Activated CD4-positive, alpha-beta T cell treated with anti-CD3 and anti-CD28 coated beads, Interleukin-10, Interleukin-2, amounts not matched to agents 100 ng/mL and 50 ng/mL, durations not matched to agents 16 hours and 8 hours (primary cell): ENCODE data around the gene LMF1.
"Not testable (repeated sequence)": the region's sequence is repeated elsewhere in the genome, so short reads cannot be mapped to it uniquely, and the experiment has no call there.

Source experiments
- DNase-seq: peaks from one replicate; pipeline ENCODE4 v3.0.0-alpha.2; 2020

The LMF1 gene

DNA sequence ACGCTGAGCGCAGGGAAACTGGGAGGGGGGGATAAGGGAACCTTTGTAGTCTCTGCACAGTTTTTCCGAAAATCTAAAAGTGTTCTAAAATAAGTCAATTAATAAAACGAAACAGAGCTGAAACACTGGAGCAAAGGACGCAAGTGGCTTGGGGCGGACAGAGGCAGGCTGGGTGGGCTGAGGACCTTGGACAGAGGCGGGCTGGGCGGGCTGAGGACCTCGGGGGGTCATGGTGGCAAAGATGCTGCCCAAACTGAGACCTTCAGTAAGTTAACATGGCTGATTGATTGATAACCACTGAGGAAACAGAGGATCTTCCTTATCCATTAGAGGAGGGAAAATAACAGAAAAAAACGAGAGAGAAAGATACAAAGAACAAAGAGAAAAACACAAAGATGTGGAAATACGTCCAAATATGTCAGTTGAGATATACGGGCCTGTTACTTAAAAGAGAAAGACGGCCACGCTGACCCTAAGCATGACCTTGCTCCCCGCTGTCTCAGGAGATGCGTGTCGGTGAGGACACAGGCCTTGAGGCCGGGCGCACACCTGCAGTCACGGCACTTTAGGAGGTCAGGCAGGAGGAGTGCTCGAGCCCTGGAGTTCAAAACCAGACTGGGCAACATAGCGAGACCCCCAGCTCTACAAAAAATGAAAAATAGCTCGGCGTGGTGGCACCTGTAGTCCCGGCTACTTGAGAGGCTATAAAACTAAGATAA is 94.1 kb downstream of the LMF1 start:
- DNase-seq: no peak

DNA sequence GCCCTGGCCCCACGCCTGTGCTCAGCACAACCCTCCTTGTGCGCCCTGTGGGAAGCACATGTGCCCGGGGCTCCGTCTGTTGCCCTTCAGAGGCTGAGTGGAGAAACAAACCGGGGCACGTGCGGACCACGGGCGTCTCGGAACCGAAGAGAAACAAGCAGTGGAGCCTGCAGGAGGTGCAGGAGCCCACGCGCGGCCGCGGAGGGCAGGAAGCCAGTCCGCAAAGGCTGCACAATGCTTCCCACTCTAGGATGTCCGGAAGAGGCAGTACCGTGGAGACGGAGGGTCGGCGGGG is 94.8 kb downstream of the LMF1 start:
- DNase-seq: no peak

DNA sequence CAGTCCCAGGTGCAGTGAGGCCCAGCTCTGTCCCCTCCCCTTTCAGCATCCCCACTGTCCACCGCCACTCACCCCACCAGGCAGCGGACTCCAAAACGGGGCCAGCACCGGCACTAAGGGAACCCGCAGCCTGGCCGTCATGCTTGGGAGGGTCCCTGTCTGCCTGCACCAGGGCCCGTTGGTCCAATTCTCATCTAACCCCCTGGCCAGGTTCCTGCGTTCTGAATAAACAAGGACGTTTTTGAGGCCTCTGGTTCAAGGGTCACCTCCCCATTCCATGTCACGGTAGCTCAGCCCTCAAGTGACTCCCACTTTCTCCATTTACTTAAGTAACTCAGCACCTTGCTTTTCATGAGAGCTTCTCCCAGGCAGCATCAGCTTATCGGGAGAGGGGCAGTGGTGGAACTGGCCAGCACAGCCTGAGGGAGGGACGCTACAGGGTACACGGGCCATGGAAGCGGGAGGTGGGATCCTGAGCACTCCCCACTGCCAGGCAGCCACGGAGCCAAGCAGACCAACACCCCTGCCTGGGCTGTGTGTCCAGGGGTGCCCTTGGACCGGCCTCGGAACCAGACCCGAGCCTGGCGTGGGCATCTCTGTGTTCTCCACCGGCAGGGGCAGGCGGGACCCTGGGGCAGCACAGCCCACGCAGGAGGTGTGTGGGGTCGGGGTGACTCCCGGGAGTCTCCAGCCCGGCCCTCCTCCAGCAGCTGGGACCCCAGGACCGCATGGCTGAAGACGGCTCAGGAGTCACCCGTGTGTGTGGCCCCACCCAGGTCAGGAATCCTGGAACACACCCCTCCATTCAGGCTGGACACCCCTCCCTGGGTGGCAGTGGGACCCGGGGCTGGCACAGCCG is 95.4 kb downstream of the LMF1 start:
- no peak for DNase-seq

DNA sequence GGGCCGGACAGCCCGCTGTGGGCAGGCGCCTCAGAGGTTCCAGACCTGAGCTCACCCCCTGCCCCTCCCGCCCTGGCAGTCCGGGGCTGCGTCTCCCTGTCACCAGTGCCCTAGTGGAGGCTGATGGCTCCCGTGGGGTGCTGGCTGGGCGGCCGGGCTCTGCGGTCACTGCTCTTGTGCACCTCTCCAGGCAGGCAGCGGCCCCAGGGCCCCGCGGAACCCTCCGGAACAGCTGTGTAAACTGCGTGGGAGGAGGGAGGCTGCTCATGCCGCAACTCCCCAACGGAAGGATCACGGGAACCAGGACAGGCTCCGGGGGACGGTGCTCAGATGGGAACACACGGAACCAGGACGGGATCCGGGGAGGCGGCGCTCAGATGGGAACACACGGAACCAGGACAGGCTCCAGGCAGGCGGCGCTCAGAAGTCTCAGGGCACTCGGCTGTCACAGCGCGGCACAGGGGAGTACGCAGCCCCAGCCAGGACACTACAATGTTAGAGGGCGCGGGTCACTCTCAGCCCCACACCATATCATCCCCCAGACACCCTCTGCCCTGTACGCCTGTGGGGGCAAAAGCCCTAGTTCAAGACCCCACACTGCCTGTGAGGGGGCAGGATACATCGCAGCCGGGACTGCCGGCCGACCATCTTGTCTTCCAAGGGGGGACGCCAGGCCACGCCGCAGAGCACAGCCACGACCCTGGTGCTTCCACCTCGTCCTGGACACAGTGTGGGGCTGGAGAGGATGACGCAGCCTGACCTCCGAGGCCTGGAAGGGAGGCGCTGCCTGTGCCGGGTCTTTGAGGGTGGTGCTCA is 96.2 kb downstream of the LMF1 start:
- DNase-seq: no peak

DNA sequence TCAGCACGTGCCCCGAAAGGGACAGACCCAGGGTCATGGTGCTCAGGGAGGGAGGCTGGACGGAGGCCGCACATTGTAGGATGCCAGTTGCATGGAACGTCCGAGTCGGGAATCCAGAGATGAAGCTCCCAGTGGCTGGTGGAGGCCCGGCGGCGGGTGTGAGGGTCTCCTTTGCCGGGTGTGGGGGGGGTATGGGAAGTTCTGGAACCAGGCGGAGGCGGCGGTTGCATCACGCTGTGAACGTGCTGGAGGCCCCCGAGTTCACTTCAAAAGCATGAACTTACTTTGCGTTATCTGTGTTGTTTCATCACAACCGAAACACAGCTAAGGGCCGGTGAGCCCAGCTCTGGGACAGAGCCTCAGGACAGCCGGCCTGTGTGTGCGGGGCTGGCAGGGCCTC is 96.9 kb downstream of the LMF1 start:
- DNase-seq: no peak

DNA sequence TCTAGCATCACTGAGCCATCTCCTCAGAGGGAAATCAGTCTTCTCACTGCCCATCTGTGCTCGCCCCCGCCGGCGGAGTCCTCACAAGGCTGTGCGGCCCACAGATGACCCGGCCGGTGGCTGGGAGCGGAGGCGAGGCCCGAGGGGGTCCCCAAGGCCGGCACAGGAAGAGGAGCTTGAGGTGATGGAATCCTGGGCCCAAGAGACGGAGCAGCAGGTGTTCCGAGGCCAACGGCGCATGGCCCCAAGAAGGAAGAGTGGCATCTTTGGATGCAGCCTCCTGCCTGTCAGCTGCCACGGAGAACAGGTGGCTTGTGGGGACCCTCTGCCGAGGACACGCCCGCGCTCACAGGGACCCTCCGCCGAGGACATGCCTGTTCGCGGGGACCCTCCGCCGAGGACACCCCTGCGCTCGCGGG is 97.5 kb downstream of the LMF1 start:
- DNase-seq: no peak

DNA sequence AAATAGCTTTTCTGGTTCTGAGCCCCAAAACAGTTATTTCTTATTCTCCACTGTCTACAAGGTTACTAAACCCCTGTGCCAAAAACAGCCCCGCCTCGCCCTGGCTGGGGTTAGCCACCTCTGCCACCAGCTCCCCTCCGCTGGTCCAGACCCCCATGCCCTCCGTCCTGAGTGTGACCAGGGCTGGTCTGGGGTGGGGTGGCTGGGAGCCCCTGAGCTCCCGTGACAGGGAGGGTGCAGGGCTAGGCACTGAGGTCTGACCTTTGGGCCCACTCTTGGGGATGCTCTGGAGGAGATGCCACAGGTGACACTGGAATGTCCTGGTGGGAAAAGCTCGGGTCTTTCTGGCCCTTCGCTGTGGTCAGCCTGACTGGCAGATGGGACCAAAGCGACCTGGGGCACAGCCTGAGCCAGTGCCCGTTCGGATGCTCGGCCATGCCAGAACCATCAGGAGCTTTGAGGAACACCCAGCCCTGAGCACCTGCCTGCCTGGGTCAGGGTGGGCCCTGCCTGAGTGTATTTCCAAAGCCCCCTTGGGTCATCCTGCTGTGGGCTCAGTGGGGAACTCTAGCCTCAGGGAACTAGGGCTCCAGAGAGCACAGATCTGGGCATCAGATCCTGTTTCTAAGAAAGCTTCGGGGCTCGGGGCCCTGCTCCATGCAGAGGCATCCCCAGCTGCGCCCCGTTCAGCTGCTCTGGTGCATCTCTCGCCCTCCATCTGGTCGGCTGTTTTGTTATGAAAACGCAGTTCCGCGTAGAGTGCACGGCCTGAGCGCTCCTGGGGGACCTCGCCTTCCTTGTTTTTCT is 98.1 kb downstream of the LMF1 start:
- DNase-seq: no peak

DNA sequence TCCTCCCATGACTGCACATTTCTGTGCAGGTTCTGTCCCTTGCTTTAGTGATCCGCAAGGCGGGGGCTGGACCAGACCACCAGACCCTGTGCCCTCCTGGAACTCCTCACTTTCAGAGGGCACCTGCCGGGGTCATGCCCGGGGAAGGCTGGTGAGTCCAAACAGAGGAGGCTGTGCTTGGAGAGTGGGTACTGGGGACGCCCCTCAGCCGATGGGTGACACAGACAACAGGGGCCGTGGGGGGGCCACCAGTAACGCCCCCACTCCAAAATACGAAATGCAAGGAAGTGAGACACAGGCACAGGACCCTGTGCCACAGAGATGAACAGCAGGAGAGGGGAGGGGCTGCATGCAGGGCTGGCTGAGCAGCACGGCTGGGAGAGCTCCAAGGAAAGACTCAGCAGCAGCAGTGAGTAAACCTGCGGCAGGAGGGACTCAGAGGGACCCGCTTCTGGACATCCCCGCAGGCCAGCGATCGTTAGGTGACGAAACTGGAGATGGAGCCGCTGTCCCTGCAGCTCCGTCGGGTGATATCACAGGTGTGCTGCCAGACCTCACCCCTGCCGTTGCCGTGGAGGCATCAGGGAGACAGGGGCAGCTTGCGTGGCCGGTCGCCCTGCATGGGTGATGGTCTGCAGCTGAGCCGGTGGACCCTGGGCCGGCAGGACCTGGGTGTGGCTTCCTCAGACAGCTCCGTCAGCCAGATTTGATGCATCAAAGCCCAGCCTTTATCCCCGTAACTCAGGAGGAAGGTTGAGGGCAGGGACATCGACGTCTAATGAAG is 99.0 kb downstream of the LMF1 start:
- DNase-seq: no peak

DNA sequence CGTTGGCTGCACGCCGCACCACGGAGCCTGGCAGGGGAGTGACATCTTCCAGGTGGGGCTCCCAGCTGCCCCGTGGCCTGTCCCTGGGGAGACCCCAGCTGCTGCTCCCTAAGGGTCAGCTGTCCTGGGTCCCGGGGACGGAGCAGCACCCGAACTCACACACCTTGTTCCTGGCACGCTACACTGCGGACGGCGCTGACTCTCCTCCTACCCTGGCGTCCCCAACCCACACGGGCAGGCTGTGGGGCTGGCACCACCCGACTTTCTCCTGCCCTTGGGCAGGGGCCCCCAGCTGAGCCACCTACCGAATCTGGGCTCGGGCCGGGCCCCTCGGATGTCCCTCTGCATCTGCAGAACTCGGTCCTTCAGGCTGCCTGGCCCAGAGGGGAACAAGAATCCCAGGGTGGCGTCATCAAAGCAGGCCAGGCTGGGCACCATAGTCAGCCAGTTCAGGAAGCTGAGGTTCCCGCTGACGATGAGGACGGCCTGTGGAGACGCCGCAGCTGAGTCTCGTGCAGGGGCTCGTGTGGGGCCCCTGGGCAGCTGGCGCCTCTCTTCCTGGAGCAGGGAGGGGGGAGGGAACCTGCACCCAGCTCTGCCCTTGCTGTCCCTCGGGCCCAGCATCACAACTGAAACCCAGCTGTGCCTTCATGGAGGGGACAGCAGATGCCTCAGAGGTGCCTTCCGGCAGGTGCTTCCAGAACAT is 99.8 kb downstream of the LMF1 start:
- no peak for DNase-seq

DNA sequence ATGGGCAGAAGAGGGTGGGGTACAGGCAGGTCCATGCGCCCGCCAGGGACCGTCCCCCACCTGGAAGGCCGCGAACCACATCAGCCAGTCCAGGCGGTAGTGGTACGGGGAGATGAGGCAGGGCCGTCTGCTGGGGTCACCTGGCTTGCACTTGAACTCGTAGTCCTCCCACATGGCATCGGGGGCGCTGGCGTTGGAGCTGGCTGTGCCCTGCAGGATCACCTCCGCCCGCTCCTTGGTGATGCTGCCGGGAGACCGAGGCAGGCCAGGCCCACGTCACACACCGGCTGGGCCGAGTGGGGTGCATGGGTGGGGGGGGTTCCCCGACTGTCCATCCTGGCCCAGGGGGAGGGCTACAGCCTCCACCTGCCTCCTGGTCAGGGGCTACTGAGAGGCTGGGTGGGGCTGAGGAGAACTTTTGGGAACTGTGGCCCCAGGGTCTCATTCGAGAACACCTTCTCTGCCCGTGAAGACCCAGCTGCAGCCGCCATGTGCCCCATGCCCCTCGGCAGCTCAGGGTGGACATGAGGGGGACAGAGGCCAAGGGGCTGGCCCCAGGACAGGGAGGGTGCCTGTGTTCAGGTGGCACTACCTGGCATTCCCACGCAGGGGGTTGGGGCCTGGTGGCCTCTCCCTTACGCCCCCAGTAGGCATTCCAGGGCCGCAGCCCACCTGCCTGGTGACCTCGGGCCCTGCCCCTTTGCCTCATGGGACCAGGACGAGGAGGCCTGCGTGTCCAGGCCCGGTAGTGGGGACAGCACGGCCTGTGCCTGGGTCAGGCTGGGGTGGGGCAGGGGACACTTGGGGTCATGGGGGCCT is 100.8 kb downstream of the LMF1 start:
- DNase-seq: no peak

DNA sequence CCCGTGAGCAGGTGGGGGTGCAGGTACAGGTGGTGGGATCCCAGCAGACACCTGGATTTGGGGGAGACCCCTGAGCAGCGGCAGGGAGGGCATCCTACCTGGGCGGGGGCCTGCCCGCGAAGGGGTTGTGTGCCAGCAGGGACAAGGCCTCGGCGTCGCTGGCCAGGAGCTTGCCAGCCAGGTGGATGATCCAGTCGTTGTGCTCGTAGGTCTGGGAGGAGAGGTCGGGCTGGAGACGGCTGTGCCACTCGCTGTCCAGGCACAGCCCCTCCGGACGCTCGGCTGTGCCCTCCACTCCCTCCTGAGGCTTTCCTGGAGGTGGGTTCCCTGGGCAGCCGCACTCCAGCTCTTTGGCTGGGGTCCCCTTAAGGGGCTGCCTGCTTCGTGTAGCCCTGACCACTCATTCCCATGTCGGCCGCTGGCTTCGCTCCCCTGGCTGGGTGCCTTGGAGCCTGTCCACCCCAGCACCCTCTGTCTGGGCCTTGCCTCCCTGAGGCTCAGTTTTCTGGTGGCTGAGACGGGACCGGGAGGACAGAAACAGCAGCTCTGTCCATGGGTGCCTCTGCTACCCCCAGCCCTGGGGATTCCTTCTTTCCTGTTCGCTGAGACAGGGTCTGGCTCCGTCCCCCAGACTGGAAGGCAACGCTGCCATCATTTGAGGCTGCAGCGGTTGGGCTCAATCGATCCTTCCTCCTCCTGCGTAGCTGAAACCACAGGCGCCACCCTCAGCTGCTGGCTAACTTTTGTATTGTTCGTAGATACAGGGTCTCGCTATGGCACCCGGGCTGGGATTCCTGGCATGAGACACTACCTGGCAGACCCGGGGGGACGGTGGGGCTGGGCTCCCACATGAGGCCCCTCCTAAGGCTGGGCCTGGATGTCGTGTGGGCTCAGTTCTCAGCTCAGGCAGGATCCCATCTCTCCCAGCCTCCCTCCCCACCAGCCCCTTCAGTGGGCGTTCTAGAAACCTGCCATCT is 101.7 kb downstream of the LMF1 start:
- DNase-seq: no peak

DNA sequence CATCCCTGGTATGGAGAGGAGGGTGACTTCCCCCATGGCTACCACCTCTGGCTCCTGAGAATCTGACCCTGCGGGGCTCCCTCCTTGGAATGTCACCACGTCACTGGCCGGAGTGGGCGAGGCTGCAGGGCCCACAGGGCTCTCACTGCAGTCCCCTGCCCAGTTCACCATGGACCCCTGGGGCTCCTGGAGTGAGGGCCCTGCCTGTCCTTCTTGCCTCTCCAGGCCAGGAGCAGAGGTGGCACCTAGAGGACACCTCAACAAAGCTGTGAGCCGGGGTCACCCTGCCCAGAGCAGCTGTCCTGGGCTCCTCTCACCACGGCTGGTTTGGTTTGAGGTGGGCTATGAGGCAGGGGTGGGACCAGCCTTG is 102.4 kb downstream of the LMF1 start:
- no peak for DNase-seq

DNA sequence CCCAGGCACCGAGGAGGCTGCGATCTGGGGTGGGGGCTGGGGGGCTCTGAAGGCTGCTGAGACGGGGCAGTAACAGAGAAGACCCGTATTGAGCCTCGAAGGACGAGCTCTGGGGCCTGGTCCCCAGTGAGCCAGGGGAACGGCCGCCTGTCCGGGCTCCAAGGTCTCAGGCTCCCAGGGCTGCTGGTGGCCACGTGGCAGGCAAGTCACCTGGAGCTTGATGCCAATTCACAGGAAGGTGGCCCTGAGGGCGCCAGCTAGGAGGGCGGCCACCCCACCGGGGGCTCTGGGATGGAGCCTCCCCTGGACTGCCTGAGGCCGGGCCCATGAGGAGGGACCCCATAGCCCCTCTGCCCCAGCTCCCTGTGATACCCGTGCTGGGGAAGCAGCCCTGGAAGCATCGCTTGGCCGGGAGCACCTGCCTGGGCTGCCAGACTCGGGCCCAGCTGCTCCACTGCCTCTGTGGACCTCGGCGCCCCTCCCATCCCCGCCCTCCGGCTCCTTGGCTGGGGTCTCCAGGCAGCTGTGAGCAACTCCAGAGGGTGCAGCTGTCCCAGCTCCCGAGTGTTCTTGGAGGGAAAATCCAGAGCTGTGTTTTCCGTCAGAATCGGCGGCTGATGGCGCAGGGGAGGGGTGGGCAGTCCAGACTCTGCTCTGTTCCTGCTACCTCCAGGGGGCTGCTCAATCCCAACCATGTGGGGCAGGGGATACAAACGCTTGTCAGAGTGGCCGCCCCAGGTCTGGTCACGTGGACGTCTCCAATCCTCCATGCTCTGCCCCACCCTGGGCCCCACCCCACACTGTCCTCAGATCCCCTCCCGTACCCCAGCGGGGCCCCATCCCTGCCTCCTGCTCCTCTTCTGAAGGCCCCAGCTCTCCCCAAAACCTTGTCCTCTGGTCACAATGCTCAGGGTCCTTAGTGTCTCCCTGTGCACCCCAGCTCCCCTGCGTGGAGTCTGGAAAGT is 103.1 kb downstream of the LMF1 start:
- DNase-seq: no peak

DNA sequence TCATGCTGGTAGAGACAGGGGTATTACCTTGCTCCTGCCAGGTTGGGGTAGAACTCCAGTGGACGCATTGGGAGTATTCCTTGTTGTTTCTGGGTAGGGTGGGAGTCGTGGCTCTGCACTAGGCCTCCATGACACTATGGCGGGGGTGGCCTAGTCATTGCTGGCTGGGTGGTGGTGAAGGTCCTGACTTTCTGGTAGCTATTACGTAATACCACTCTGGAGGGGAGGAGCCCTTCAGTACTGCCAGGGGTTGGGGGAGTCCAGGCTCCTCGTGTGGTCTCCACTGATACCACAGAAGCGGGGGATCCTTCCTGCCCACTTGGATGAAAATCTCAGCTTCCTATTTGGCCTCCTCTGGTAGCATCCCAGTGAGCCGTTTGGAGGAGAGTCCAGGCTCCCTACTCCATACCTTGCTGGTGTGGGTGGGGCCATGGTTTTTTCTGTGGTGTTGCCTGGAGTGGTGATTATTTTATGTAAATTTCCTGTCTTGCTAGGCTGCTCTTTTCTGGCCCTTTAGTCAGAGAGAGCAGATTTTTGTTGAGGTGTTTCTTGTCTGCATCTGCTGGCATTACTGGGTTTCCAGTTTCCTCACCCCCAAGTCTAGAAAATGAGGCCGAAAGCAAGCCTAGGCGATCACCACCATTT is 104.4 kb downstream of the LMF1 start:
- no peak for DNase-seq

DNA sequence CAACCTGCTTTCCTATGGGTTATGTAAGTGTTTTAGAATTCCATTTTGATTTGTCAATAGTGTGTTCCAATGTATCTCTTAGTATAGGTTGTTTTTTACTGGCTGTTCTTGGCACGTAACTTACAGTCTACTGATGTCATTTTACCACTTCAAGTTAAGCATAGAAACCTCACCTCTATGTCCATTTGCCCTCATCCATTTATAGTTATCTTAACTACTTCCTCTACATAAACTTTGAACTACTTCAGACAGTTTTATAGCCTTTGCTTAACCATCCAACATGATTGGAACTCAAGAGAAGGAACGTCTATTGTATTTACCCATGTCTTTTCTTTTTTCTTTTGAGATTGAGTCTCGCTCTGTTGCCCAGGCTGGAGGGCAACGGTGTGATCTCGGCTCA is 105.8 kb downstream of the LMF1 start:
- DNase-seq: no peak

DNA sequence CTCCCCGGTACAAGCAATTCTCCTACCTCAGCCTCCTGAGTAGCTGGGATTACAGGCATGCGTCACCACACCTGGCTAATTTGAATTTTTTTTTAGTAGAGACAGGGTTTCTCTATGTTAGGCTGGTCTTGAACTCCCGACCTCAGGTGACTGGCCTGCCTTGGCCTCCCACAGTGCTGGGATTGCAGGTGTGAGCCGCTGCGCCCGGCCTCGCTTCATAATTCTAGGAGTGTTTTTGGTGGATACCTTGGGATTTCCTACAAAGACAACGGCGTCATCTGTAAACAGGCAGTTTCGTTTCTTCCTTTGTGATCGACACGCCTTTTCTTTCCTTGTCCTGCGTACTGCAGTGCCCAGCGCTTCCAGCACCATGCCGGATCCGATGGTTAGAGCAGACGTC is 109.3 kb downstream of the LMF1 start:
- DNase-seq: no peak

DNA sequence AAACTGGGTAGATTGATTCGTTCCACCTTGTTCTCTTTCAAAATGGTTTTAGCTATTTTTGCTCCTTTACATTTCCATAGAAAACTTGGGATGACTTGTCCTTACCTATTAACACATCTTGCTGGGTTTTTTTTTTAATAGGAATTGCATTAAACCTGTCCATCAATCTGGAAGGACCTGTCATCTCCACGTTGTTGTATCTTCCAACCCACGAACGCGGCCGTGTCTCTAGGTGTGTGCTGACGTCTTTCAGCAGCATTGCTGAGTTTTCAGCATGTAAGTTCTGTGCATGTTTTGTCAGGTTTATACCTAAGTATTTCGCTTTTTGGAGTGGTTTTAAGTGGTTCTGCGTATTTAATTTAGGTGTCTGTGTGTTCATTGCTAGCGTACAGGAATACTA is 109.9 kb downstream of the LMF1 start:
- no peak for DNase-seq

DNA sequence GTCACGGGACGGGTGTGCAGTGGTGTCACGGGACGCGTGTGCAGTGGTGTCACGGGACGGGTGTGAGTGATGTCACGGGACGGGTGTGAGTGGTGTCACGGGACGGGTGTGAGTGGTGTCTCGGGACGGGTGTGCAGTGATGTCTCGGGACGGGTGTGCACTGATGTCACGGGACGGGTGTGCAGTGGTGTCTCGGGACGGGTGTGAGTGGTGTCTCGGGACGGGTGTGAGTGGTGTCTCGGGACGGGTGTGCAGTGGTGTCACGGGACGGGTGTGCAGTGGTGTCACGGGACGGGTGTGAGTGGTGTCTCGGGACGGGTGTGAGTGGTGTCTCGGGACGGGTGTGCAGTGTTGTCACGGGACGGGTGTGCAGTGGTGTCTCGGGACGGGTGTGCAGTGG is 111.8 kb downstream of the LMF1 start:
- not testable (repeated sequence) for DNase-seq
